Adrenal gland (tissue), 12 donors: ENCODE data around the gene ATP11A. TPM values are rescaled to one million over a fixed set of nuclear protein-coding genes. Genes with fewer than 3 reads are reported as not detected.

Experiments
- DNase-seq, 7 donors: peaks; one replicate each; pipeline ENCODE4 v3.0.0-alpha.2; 2019 to 2020
- H3K27ac ChIP-seq, 5 donors: fragments of 200-600 bp; sonication (generic) in 4 of 5; 1 replicate in 3 of 5; 2 replicates in 2 of 5; pipeline versions ENCODE4 v1.5.1 to v1.8.0; 2016 to 2020; ENCODE audit warnings: mild to moderate bottlenecking in 1 of 5
- H3K27me3 ChIP-seq: fragments of 200-600 bp; 2 replicates; pipeline ENCODE4 v1.8.0; 2021
- H3K36me3 ChIP-seq, 2 donors: fragments of 200-600 bp; replicated peaks in 1 of 2; 1 replicate in 1 of 2; 2 replicates in 1 of 2; pipeline versions ENCODE4 v1.5.1 to v1.8.0; 2018 to 2022
- H3K4me1 ChIP-seq, 2 donors: fragments of 200-600 bp; replicated peaks in 1 of 2; 1 replicate in 1 of 2; 2 replicates in 1 of 2; pipeline versions ENCODE4 v1.5.1 to v1.8.0; 2018 to 2021
- H3K4me3 ChIP-seq, 4 donors: fragments of 200-600 bp; sonication (generic) in 3 of 4; one replicate each; pipeline ENCODE4 v1.5.1; 2016 to 2018
- H3K9me3 ChIP-seq, 3 donors: fragments of 200-600 bp; sonication (generic) in 1 of 3; replicated peaks in 1 of 3; 1 replicate in 2 of 3; 2 replicates in 1 of 3; pipeline versions ENCODE4 v1.5.1 to v1.8.0; 2016 to 2021
- CTCF ChIP-seq, 6 experiments: fragments of 450-650 bp in 4 of 6; fragments of 200-600 bp in 2 of 6; sonication (generic) in 1 of 6; IDR thresholded peaks; 1 replicate in 5 of 6; 2 replicates in 1 of 6; pipeline versions ENCODE4 v1.5.1 to v1.8.0; 2016 to 2021; ENCODE audit warnings: antibody characterized with exemption in 6 of 6, mild to moderate bottlenecking in 2 of 6, moderate library complexity in 1 of 6
- POLR2A ChIP-seq, 2 donors: fragments of 450-650 bp; IDR thresholded peaks; one replicate each; pipeline ENCODE4 v1.6.1; 2017; ENCODE audit warnings: antibody characterized with exemption in 2 of 2, mild to moderate bottlenecking in 2 of 2, moderate library complexity in 1 of 2
- WGBS, 4 donors: extraction: QIAGEN DNeasy Blood & Tissue Kit in 2 of 4; methylation state at CpG; one replicate each; pipeline versions ENCODE4 v1.1.5 to v1.1.7; 2013 to 2017; 5-methylcytosine and 5-hydroxymethylcytosine counted together
- intact Hi-C, 2 donors: fragments of 100-400 bp; cut with DNase I; formaldehyde crosslinking; loops; one replicate each; pipeline versions ENCODE4 v1.14.1 to v1.15.0; 2022 to 2023
- polyA plus RNA-seq, 3 donors: library from polyadenylated mRNA; stranded (reverse); fragments of 200-250 nt in 2 of 3; fragments of 350-450 nt in 1 of 3; fragmentation: Illumina TruSeq in 1 of 3; extraction: RNeasy Lipid Tissue Mini Kit (QIAGEN cat#74804) in 1 of 3; gene quantifications; one replicate each; pipeline ENCODE4 v1.2.3, GENCODE V29; 2013 to 2014
- total RNA-seq, 9 donors: library from RNA; depleted of rRNA in 4 of 9; stranded (reverse); fragments of >200 nt in 4 of 9; fragments of 120-200 nt in 1 of 9; fragmentation: NEBNext Ultra II Directional in 1 of 9; extraction: Animal tissue kit (Norgen Biotek cat#: 25700) in 1 of 9; gene quantifications; one replicate each; pipeline versions ENCODE4 v1.1.0 to v1.2.4, GENCODE V29; 2013 to 2023
- donor health status: healthy with polysubstance abuse.
- donor health status: Bipolar disorder and iron deficiency.
- donor health status: DM: yes; HTN: yes; CAD: no.
- donor health status: DM: no; HTN: no; CAD: no.
- donor health status: DM: no; HTN: no; CAD: no.
- donor health status: DM: yes; HTN: yes; CAD: no.

Gene ATP11A
- total and polyA plus RNA-seq, 12 donors: 6.0 to 94.1 (median 29.8) TPM

- H3K36me3 ChIP-seq: no peaks in the 10 kb centered on the region
- peak in 1 of 7 donors; percentile 45 for DNase-seq
- 34 to 44% (median 38%) methylated on average over 7 to 8 of the region's 8 CpGs for WGBS, 4 donors
- intact Hi-C loops: loop anchor here in 1 of 2 donors (10.0 kb wide), 1 partner anchor 475 kb away; no protein-coding TSS in a partner anchor
- peaks cover 0 to 9% of the 10 kb centered on the region in 2 donors for H3K4me1 ChIP-seq
- no peak overlapping the region for H3K4me3 ChIP-seq
- H3K27me3 ChIP-seq: no peaks in the 10 kb centered on the region
- H3K27ac ChIP-seq: peak overlapping the region in 1 of 5 donors; percentile 51
- TF ChIP-seq CTCF (IDR thresholded peaks at IDR 0.05): no peak
- no peak for TF ChIP-seq POLR2A (IDR thresholded peaks at IDR 0.05)
- no peaks in the 10 kb centered on the region for H3K9me3 ChIP-seq
These were observed 239.9 kb downstream of the ATP11A start for GRCh38 chr13:112929783-112930055.

GRCh38 chr13:112930192-112930591 is 240.4 kb downstream of the ATP11A start:
- Histone ChIP-seq H3K27me3 (no peaks in the 10 kb centered on the region), H3K9me3 (no peaks in the 10 kb centered on the region), H3K36me3 (no peaks in the 10 kb centered on the region), H3K27ac (no peak overlapping the region), H3K4me3 (no peak overlapping the region), H3K4me1 (peaks cover 0 to 9% of the 10 kb centered on the region in 2 donors)
- intact Hi-C loops: loop anchor here in 1 of 2 donors (10.0 kb wide), 1 partner anchor 475 kb away; no protein-coding TSS in a partner anchor
- TF ChIP-seq POLR2A (IDR thresholded peaks at IDR 0.05) (no peak), CTCF (IDR thresholded peaks at IDR 0.05) (no peak)
- DNase-seq: no peak

DNA sequence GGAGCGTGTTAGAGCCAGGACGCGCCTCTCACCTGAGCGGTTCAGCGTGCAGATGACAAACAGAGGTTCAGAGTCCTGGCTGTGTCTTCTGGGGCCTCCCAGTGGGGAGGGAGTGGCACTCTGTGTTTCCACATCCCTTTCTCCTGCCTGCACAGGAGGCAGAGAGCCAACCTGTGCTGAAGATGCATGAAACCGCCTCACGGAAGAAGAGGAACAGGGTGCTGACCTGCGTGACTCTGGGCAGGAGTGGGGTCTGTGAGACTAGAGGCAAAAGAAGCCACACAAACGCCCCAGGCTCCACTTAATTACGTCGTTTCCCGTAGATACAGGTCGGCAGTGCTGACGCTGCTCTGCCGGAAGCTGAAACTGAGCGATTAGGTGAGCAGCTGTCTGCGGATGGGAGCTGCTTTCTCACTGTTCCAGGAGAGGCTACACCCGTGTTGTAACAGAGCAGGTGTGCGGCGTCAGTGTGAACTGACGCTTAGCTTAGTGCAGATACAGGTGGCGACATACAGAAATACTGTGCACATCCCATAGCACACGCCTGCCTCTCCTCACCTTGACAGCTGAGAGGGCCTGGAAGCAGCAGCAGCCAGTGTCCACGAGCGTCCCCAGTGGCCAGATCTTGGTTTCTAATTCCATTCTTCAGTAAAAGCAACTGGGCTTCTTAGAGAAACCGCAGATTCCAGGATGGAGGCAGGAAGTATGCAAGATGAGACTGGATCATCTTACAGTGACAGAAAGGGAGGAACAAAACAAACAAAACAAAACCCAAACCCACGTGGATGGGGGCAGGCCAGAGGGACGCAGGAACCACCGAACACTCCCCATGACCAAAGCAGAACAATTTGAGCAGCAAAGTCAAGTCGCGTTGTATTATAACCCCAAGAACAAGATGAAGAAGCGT is 241.4 kb downstream of the ATP11A start:
- peak overlapping the region in 1 of 5 donors; percentile 34 for H3K27ac ChIP-seq
- H3K27me3 ChIP-seq: no peaks in the 10 kb centered on the region
- intact Hi-C loops: loop anchor here in 1 of 2 donors (10.0 kb wide), 1 partner anchor 474 kb away; no protein-coding TSS in a partner anchor
- no peak overlapping the region for H3K4me3 ChIP-seq
- 69 to 76% (median 70%) methylated on average over 21 to 32 of the region's 32 CpGs for WGBS, 4 donors
- peaks cover 0 to 9% of the 10 kb centered on the region in 2 donors for H3K4me1 ChIP-seq
- TF ChIP-seq POLR2A (IDR thresholded peaks at IDR 0.05) (no peak), CTCF (IDR thresholded peaks at IDR 0.05) (peak; percentile 22 to 52 (median 42))
- no peaks in the 10 kb centered on the region for H3K36me3 ChIP-seq
- no peaks in the 10 kb centered on the region for H3K9me3 ChIP-seq
- peak in 4 of 7 donors; percentile 23 to 80 (median 34) for DNase-seq

DNA sequence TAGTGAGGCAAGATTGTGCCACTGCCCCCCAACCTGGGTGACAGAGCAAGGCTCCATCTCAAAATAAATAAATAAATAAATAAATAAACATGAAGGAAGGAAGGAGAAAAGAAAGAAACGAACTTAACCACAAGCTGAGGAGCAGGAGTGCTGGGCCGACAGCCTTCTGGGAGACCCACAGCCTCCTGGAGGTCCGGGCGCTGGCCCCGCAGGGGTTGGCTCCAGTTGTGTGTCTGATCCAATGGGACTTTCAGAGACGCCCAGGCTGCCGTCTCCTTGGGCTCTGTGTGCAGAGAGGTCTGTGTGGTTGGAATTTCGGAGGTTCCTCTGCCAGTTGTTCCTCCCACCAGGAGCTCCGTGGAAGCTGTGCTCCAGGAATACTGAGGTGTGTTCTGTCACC is 243.1 kb downstream of the ATP11A start:
- peaks cover 0 to 9% of the 10 kb centered on the region in 2 donors for H3K4me1 ChIP-seq
- whole genome bisulfite sequencing, 4 donors: 69 to 77% (median 77%) methylated on average over 6 to 9 of the region's 9 CpGs
- peak in 1 of 7 donors; percentile 34 for DNase-seq
- TF ChIP-seq CTCF (IDR thresholded peaks at IDR 0.05) (no peak), POLR2A (IDR thresholded peaks at IDR 0.05) (no peak)
- no peaks in the 10 kb centered on the region for H3K36me3 ChIP-seq
- H3K27me3 ChIP-seq: no peaks in the 10 kb centered on the region
- intact Hi-C loops: loop anchor here in 1 of 2 donors (10.0 kb wide), 1 partner anchor 472 kb away; no protein-coding TSS in a partner anchor
- no peak overlapping the region for H3K27ac ChIP-seq
- H3K4me3 ChIP-seq: no peak overlapping the region
- H3K9me3 ChIP-seq: no peaks in the 10 kb centered on the region
